K562 (cell line): Measurements from ENCODE around the gene TRMT112. TPM values are rescaled to one million over a fixed set of nuclear protein-coding genes. Genes with fewer than 3 reads are reported as not detected.

Source experiments
- CBFB ChIP-seq: sonication (generic); formaldehyde crosslinking; IDR thresholded peaks from 2 replicates; pipeline ENCODE4 v1.4.0; 2020; ENCODE audit warnings: mild to moderate bottlenecking, missing genetic modification reagents
- CHD1 ChIP-seq: fragments of 200-600 bp; sonication (generic); IDR thresholded peaks from one replicate; pipeline ENCODE4 v1.6.1; 2012; ENCODE audit warnings: mild to moderate bottlenecking, moderate library complexity, low read length, inconsistent platforms
- E2F3 ChIP-seq: fragments of 250-450 bp; sonication (Bioruptor Pico); IDR thresholded peaks from 2 replicates; pipeline ENCODE4 v1.4.0; 2020; ENCODE audit warnings: mild to moderate bottlenecking
- ELF1 ChIP-seq: fragments of 200-800 bp; sonication (Bioruptor generic); IDR thresholded peaks from 2 replicates; pipeline ENCODE4 v1.6.1; 2016; ENCODE audit warnings: missing genetic modification characterization, missing compliant biosample characterization
- HMGN3 ChIP-seq: IDR thresholded peaks from 2 replicates; pipeline ENCODE4 v1.6.1; 2011; ENCODE audit warnings: borderline replicate concordance, low read depth, mild to moderate bottlenecking, mixed read lengths, low read length; ENCODE audit not compliant: insufficient read length; ENCODE audit errors: extremely low read depth
- KDM5B ChIP-seq: fragments of 200-600 bp; sonication (generic); IDR thresholded peaks from 2 replicates; pipeline ENCODE4 v1.6.1; 2012; ENCODE audit warnings: low read depth, mild to moderate bottlenecking, moderate library complexity, low read length, control low read depth, inconsistent platforms; ENCODE audit not compliant: insufficient replicate concordance
- SAFB ChIP-seq: fragments of 200-400 bp; formaldehyde crosslinking; IDR thresholded peaks from 2 replicates; pipeline ENCODE4 v1.6.1; 2017; ENCODE audit warnings: low read depth, low read length, borderline replicate concordance
- SIN3A ChIP-seq, 2 experiments: fragments of 150-350 bp in 1 of 2; IDR thresholded peaks; 2 replicates each; pipeline ENCODE4 v1.6.1; 2011 to 2016; ENCODE audit warnings: borderline replicate concordance in 2 of 2, low read depth in 2 of 2, low read length in 2 of 2, mild to moderate bottlenecking in 2 of 2, moderate library complexity in 2 of 2; ENCODE audit not compliant: control insufficient read depth in 1 of 2
- SOX6 ChIP-seq: fragments of 450-650 bp; IDR thresholded peaks from 2 replicates; pipeline ENCODE4 v1.6.1; 2014; ENCODE audit warnings: mild to moderate bottlenecking
- TRIM24 ChIP-seq, 2 experiments: fragments of 450-650 bp; IDR thresholded peaks; 2 replicates each; pipeline ENCODE4 v1.6.1; 2016
- ZNF224 ChIP-seq: sonication (generic); formaldehyde crosslinking; IDR thresholded peaks from 2 replicates; pipeline ENCODE4 v1.8.0; 2022; ENCODE audit warnings: mild to moderate bottlenecking, missing genetic modification reagents
- ZNF3 ChIP-seq: fragments of 250-450 bp; sonication (Bioruptor Pico); IDR thresholded peaks from 2 replicates; pipeline ENCODE4 v1.5.0; 2021; ENCODE audit warnings: mild to moderate bottlenecking, moderate library complexity
- ZNF586 ChIP-seq: fragments of 450-650 bp; formaldehyde crosslinking; conservative IDR thresholded peaks from 2 replicates; pipeline ENCODE4 v1.4.0; 2020; ENCODE audit warnings: mild to moderate bottlenecking, moderate library complexity
- polyA plus RNA-seq, 8 experiments: library from polyadenylated mRNA; depleted of rRNA in 4 of 8; stranded (reverse) in 5 of 8; unstranded in 3 of 8; fragments of >200 nt; fragmentation: Nextera tagmentation in 2 of 8; fragmentation: Illumina TruSeq in 1 of 8; extraction: Ambion mirVana in 2 of 8; extraction: Trizol in 1 of 8; gene quantifications; 2 replicates each; pipeline versions ENCODE4 v1.2.1 to v1.2.3, GENCODE V29; 2011 to 2014; ENCODE audit warnings: inconsistent platforms in 1 of 8, missing spikeins in 1 of 8
- total RNA-seq, 7 experiments: library from RNA; depleted of rRNA in 6 of 7; stranded (reverse); fragments of >200 nt in 6 of 7; fragmentation: Illumina TruSeq in 2 of 7; extraction: Trizol in 2 of 7; gene quantifications; 2 replicates each; pipeline versions ENCODE4 v1.2.1 to v1.2.3, GENCODE V29; 2011 to 2021; ENCODE audit warnings: low replicate concordance in 1 of 7
- TF ChIP-seq, protein P1 (sequence below), 2 experiments: fragments of 450-650 bp in 1 of 2; sonication (generic) in 1 of 2; formaldehyde crosslinking in 1 of 2; IDR thresholded peaks; 2 replicates each; pipeline versions ENCODE4 v1.7.1 to v1.9.0; 2016 to 2022; ENCODE audit warnings: inconsistent platforms in 1 of 2, mild to moderate bottlenecking in 1 of 2, missing genetic modification reagents in 1 of 2
- TF ChIP-seq, protein P2 (sequence below), 2 experiments: IDR thresholded peaks; 2 replicates each; pipeline ENCODE4 v1.6.1; 2011; ENCODE audit warnings: borderline replicate concordance in 1 of 2, control low read depth in 1 of 2, low read depth in 1 of 2, low read length in 1 of 2, mild to moderate bottlenecking in 1 of 2, mixed read lengths in 1 of 2, moderate library complexity in 1 of 2; ENCODE audit not compliant: insufficient read depth in 1 of 2, insufficient read length in 1 of 2, poor library complexity in 1 of 2, severe bottlenecking in 1 of 2; ENCODE audit errors: extremely low read depth in 1 of 2

Gene TRMT112
- total and polyA plus RNA-seq, 9 of the 15 experiments (the other 6 are each of a cell fraction or from before 2014, with no cell fraction given) = 162 to 444 (median 300) TPM

DNA sequence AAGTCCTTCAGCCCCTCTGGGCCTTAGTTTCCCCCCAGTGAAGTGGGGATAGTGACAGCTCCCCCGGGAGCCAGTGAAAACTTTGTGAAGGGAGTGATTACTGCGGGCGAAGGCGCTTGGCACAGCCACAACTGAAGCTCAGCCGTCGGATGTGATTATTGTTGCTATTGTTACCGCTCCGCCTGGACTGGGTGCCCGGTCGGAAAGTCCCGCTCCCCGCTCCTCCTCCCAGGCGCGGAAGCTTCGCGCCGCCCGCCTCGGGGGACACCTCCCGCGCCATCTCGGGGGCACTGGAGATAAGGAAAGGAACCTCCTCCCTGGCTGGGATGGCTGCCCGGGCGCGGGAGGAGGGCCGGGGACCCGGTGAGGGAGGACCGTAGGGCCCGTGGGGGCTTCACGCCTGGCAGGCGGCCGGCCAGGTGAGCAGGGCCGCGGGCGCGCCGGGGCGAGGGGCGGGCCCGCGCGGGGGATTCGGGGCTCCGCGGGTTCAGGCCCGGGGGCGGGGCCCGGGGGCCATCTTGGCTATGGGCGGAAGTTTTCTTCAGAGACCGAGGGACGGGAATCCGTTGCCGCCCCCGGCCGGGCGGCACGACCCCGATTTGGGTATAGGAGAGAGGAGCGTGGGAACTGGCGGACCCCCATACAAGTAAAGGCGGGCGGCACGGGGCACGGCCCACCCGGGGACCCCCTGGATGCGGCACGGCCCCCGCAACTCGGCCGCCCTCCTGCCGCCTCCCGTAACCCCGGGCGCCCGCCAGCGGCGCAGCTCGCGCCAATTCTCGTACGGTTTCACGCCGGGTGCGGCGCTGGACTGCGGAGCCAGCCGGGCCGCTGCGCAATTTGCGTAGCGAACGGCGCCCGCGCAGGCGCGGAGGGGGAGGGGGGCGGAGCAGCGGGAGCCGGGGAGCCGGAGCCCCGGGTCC lies 32.1 kb downstream of the TRMT112 start, which contains the start of gene GPR137 (continued):
- TF ChIP-seq, protein P1, sequence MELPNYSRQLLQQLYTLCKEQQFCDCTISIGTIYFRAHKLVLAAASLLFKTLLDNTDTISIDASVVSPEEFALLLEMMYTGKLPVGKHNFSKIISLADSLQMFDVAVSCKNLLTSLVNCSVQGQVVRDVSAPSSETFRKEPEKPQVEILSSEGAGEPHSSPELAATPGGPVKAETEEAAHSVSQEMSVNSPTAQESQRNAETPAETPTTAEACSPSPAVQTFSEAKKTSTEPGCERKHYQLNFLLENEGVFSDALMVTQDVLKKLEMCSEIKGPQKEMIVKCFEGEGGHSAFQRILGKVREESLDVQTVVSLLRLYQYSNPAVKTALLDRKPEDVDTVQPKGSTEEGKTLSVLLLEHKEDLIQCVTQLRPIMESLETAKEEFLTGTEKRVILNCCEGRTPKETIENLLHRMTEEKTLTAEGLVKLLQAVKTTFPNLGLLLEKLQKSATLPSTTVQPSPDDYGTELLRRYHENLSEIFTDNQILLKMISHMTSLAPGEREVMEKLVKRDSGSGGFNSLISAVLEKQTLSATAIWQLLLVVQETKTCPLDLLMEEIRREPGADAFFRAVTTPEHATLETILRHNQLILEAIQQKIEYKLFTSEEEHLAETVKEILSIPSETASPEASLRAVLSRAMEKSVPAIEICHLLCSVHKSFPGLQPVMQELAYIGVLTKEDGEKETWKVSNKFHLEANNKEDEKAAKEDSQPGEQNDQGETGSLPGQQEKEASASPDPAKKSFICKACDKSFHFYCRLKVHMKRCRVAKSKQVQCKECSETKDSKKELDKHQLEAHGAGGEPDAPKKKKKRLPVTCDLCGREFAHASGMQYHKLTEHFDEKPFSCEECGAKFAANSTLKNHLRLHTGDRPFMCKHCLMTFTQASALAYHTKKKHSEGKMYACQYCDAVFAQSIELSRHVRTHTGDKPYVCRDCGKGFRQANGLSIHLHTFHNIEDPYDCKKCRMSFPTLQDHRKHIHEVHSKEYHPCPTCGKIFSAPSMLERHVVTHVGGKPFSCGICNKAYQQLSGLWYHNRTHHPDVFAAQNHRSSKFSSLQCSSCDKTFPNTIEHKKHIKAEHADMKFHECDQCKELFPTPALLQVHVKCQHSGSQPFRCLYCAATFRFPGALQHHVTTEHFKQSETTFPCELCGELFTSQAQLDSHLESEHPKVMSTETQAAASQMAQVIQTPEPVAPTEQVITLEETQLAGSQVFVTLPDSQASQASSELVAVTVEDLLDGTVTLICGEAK (IDR thresholded peaks at IDR 0.05) = 0 out of 2 replicates have a peak, but pooled peaks have one; percentile 4
- TF ChIP-seq, protein P1 (CRISPR knock-in tag; IDR thresholded peaks at IDR 0.05) = no peak
- TF ChIP-seq HMGN3 = peak; percentile 46
- TF ChIP-seq SOX6 = no peak
- no peak for TF ChIP-seq ZNF224 (CRISPR knock-in tag)
- TF ChIP-seq ELF1 = peak; percentile 98
- peak; percentile 16; the same call in 1 of the 2 replicates for TF ChIP-seq E2F3
- TF ChIP-seq SIN3A (IDR thresholded peaks at IDR 0.05; ENCODE audit: borderline replicate concordance in 2 of 2, control insufficient read depth in 1 of 2, low read depth in 2 of 2, low read length in 2 of 2) = peak; percentile 73 to 89; a peak in 3 of 4 replicates
- TF ChIP-seq CBFB (CRISPR knock-in tag) = 0 out of 2 replicates have a peak, but pooled peaks have one; percentile 33
- no peak for TF ChIP-seq ZNF586 (CRISPR knock-in tag)
- peak; percentile 50 for TF ChIP-seq CHD1
- TF ChIP-seq ZNF3 (CRISPR knock-in tag) = no peak
- TF ChIP-seq SAFB = no peak
- TF ChIP-seq, protein P2, sequence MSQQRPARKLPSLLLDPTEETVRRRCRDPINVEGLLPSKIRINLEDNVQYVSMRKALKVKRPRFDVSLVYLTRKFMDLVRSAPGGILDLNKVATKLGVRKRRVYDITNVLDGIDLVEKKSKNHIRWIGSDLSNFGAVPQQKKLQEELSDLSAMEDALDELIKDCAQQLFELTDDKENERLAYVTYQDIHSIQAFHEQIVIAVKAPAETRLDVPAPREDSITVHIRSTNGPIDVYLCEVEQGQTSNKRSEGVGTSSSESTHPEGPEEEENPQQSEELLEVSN (IDR thresholded peaks at IDR 0.05; ENCODE audit: borderline replicate concordance in 1 of 2, extremely low read depth in 1 of 2, insufficient read depth in 1 of 2, insufficient read length in 1 of 2, low read depth in 1 of 2, low read length in 1 of 2, poor library complexity in 1 of 2, severe bottlenecking in 1 of 2) = peak in 1 of 2 experiments; percentile 59
- TF ChIP-seq KDM5B = no peak
- no peak for TF ChIP-seq TRIM24 (IDR thresholded peaks at IDR 0.05)
